Adrenal gland (tissue), 19 donors: ENCODE data around the gene CDYL. TPM values are rescaled to one million over a fixed set of nuclear protein-coding genes. Genes with fewer than 3 reads are reported as not detected.

Source experiments
- DNase-seq, 7 donors: peaks; one replicate each; pipeline ENCODE4 v3.0.0-alpha.2; 2019 to 2020
- H3K27ac ChIP-seq, 5 donors: fragments of 200-600 bp; sonication (generic) in 4 of 5; 1 replicate in 3 of 5; 2 replicates in 2 of 5; pipeline versions ENCODE4 v1.5.1 to v1.8.0; 2016 to 2020; ENCODE audit warnings: mild to moderate bottlenecking in 1 of 5
- H3K27me3 ChIP-seq: fragments of 200-600 bp; 2 replicates; pipeline ENCODE4 v1.8.0; 2021
- H3K36me3 ChIP-seq, 2 donors: fragments of 200-600 bp; replicated peaks in 1 of 2; 1 replicate in 1 of 2; 2 replicates in 1 of 2; pipeline versions ENCODE4 v1.5.1 to v1.8.0; 2018 to 2022
- H3K4me1 ChIP-seq, 2 donors: fragments of 200-600 bp; replicated peaks in 1 of 2; 1 replicate in 1 of 2; 2 replicates in 1 of 2; pipeline versions ENCODE4 v1.5.1 to v1.8.0; 2018 to 2021
- H3K4me3 ChIP-seq, 4 donors: fragments of 200-600 bp; sonication (generic) in 3 of 4; one replicate each; pipeline ENCODE4 v1.5.1; 2016 to 2018
- H3K9me3 ChIP-seq, 3 donors: fragments of 200-600 bp; sonication (generic) in 1 of 3; replicated peaks in 1 of 3; 1 replicate in 2 of 3; 2 replicates in 1 of 3; pipeline versions ENCODE4 v1.5.1 to v1.8.0; 2016 to 2021
- POLR2A ChIP-seq, 2 donors: fragments of 450-650 bp; IDR thresholded peaks; one replicate each; pipeline ENCODE4 v1.6.1; 2017; ENCODE audit warnings: antibody characterized with exemption in 2 of 2, mild to moderate bottlenecking in 2 of 2, moderate library complexity in 1 of 2
- WGBS, 4 donors: extraction: QIAGEN DNeasy Blood & Tissue Kit in 2 of 4; methylation state at CpG; one replicate each; pipeline versions ENCODE4 v1.1.5 to v1.1.7; 2013 to 2017; 5-methylcytosine and 5-hydroxymethylcytosine counted together
- intact Hi-C, 2 donors: fragments of 100-400 bp; cut with DNase I; formaldehyde crosslinking; loops; one replicate each; pipeline versions ENCODE4 v1.14.1 to v1.15.0; 2022 to 2023
- long read RNA-seq, 10 donors: library from polyadenylated mRNA in 3 of 10; unstranded in 2 of 10; stranded (forward) in 1 of 10; transcript quantifications; one replicate each; pipeline ENCODE4 v2.0.0 and lab custom pipeline, GENCODE V29; 2021 to 2026
- polyA plus RNA-seq, 3 donors: library from polyadenylated mRNA; stranded (reverse); fragments of 200-250 nt in 2 of 3; fragments of 350-450 nt in 1 of 3; fragmentation: Illumina TruSeq in 1 of 3; extraction: RNeasy Lipid Tissue Mini Kit (QIAGEN cat#74804) in 1 of 3; gene quantifications; one replicate each; pipeline ENCODE4 v1.2.3, GENCODE V29; 2013 to 2014
- total RNA-seq, 9 donors: library from RNA; depleted of rRNA in 4 of 9; stranded (reverse); fragments of >200 nt in 4 of 9; fragments of 120-200 nt in 1 of 9; fragmentation: NEBNext Ultra II Directional in 1 of 9; extraction: Animal tissue kit (Norgen Biotek cat#: 25700) in 1 of 9; gene quantifications; one replicate each; pipeline versions ENCODE4 v1.1.0 to v1.2.4, GENCODE V29; 2013 to 2023
- TF ChIP-seq, protein P1 (sequence below), 6 experiments: fragments of 450-650 bp in 4 of 6; fragments of 200-600 bp in 2 of 6; sonication (generic) in 1 of 6; IDR thresholded peaks; 1 replicate in 5 of 6; 2 replicates in 1 of 6; pipeline versions ENCODE4 v1.5.1 to v1.8.0; 2016 to 2021; ENCODE audit warnings: antibody characterized with exemption in 6 of 6, mild to moderate bottlenecking in 2 of 6, moderate library complexity in 1 of 6
- donor health status: healthy with polysubstance abuse.
- donor health status: Bipolar disorder and iron deficiency.
- donor health status: DM: yes; HTN: yes; CAD: no.
- donor health status: DM: no; HTN: no; CAD: no.
- donor health status: DM: no; HTN: no; CAD: no.
- donor health status: DM: yes; HTN: yes; CAD: no.

The CDYL gene, protein sequence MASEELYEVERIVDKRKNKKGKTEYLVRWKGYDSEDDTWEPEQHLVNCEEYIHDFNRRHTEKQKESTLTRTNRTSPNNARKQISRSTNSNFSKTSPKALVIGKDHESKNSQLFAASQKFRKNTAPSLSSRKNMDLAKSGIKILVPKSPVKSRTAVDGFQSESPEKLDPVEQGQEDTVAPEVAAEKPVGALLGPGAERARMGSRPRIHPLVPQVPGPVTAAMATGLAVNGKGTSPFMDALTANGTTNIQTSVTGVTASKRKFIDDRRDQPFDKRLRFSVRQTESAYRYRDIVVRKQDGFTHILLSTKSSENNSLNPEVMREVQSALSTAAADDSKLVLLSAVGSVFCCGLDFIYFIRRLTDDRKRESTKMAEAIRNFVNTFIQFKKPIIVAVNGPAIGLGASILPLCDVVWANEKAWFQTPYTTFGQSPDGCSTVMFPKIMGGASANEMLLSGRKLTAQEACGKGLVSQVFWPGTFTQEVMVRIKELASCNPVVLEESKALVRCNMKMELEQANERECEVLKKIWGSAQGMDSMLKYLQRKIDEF
- total RNA-seq (10 to 100 TPM; 19.5 to 47.1 (median 27.0) TPM), polyA plus RNA-seq (10 to 100 TPM in 1 of 3 donors, 1 to 10 TPM in 2; 3.3 to 13.3 (median 6.0) TPM)
- long read RNA-seq, donor 1, partial matches to known transcripts, result 0 of 1 reads
- long read RNA-seq, donor 1, other reads (novel, unspliced or antisense), result 0 of 1 reads
- long read RNA-seq, donor 2, partial matches to known transcripts, result 16 of 19 reads
- long read RNA-seq, donor 2, other reads (novel, unspliced or antisense), result 0 of 19 reads
- long read RNA-seq, donor 3, result 0 reads
- long read RNA-seq, donor 4, partial matches to known transcripts, result 1 of 2 reads
- long read RNA-seq, donor 4, other reads (novel, unspliced or antisense), result 1 of 2 reads
- long read RNA-seq, donor 5, transcript CDYL-203 (7 exons, 2,184 nt), result major isoform, 19 of 25 reads
- long read RNA-seq, donor 5, partial matches to known transcripts, result 2 of 25 reads
- long read RNA-seq, donor 5, other reads (novel, unspliced or antisense), result 3 of 25 reads
- long read RNA-seq, donor 6, partial matches to known transcripts, result 1 of 3 reads
- long read RNA-seq, donor 6, other reads (novel, unspliced or antisense), result 2 of 3 reads
- long read RNA-seq, donor 7, result 0 reads
- long read RNA-seq, donor 8, partial matches to known transcripts, result 20 of 23 reads
- long read RNA-seq, donor 8, other reads (novel, unspliced or antisense), result 0 of 23 reads
- long read RNA-seq, donor 9, partial matches to known transcripts, result 0 of 1 reads
- long read RNA-seq, donor 9, other reads (novel, unspliced or antisense), result 0 of 1 reads
- long read RNA-seq, donor 10, result 0 reads

DNA sequence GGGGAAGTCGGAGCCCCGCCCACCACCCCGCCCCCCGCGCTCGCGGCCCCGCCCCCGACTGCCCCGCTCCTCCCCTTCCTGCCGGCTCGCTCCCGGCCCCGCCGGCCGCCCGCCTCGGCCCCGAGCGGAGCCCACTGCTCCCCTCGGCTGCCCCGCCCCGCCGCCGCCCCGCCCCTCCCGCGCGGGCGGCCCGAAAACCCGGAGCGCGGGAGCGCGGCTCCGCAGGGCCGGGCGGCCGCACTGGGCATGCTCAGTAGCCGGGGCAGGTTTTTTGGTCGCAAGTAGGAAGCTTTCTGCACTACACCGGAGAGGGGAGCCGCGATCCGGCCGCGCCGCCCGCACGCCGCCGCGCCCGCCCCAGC is at the start of gene CDYL:
Gene CDYL, plus strand, starts transcription at position 274 of the 362 bp plus-strand sequence. CDS start 380 bp downstream, outside the sequence.
- Histone ChIP-seq H3K4me3 (peak within 1 kb of the TSS in 2 of 4 donors; percentile 38 to 90), H3K27ac (peak within 1 kb of the TSS in 3 of 5 donors; percentile 65 to 95 (median 66)), H3K36me3 (no peaks in the 10 kb centered on the region), H3K27me3 (no peaks in the 10 kb centered on the region), H3K4me1 (peaks cover 0 to 23% of the 10 kb centered on the region in 2 donors), H3K9me3 (no peaks in the 10 kb centered on the region)
- DNase-seq, result peak; percentile 85 to 90 (median 87)
- 1% methylated on average over 12 to 54 of the region's 55 CpGs; no CpG with 5 or more reads in 1 of the 4 donors for WGBS, 4 donors
- intact Hi-C loops, result loop anchor here in 1 of 2 donors (10.0 kb wide), 1 partner anchor 249 kb away; no protein-coding TSS in a partner anchor
- TF ChIP-seq POLR2A (IDR thresholded peaks at IDR 0.05), result peak; percentile 49 to 58
- TF ChIP-seq, protein P1, sequence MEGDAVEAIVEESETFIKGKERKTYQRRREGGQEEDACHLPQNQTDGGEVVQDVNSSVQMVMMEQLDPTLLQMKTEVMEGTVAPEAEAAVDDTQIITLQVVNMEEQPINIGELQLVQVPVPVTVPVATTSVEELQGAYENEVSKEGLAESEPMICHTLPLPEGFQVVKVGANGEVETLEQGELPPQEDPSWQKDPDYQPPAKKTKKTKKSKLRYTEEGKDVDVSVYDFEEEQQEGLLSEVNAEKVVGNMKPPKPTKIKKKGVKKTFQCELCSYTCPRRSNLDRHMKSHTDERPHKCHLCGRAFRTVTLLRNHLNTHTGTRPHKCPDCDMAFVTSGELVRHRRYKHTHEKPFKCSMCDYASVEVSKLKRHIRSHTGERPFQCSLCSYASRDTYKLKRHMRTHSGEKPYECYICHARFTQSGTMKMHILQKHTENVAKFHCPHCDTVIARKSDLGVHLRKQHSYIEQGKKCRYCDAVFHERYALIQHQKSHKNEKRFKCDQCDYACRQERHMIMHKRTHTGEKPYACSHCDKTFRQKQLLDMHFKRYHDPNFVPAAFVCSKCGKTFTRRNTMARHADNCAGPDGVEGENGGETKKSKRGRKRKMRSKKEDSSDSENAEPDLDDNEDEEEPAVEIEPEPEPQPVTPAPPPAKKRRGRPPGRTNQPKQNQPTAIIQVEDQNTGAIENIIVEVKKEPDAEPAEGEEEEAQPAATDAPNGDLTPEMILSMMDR (IDR thresholded peaks at IDR 0.05), result peak in 1 of 6 experiments; percentile 2

DNA sequence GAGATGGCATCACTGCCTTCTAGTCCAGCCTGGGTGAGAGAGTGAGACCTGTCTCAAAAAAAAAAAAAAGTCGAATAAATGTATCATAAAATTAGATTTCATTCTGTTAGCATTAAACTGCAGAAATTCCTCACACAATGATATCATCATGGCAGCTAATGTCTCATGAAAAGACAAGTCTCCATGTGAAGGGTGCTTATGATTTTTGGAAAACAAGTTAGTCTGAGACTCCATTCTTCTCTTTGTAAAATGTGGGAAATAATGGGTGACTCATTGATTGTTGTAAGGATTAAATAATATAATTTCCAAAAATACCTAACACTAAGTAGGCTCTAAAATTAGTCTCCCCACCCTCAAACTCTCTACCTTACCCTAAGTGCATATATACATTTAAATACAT is 49.6 kb upstream of the CDYL start:
- H3K36me3 ChIP-seq, result no peaks in the 10 kb centered on the region
- H3K27me3 ChIP-seq, result no peaks in the 10 kb centered on the region
- H3K4me1 ChIP-seq, result no peaks in the 10 kb centered on the region
- H3K27ac ChIP-seq, result no peak overlapping the region
- intact Hi-C loops, result no loop called here
- H3K9me3 ChIP-seq, result no peaks in the 10 kb centered on the region
- no peak overlapping the region for H3K4me3 ChIP-seq
- 71 to 80% (median 78%) methylated on average over 1 of the region's 1 CpG for WGBS, 4 donors
- TF ChIP-seq, protein P1 (IDR thresholded peaks at IDR 0.05), result no peak
- no peak for TF ChIP-seq POLR2A (IDR thresholded peaks at IDR 0.05)
- no peak for DNase-seq

DNA sequence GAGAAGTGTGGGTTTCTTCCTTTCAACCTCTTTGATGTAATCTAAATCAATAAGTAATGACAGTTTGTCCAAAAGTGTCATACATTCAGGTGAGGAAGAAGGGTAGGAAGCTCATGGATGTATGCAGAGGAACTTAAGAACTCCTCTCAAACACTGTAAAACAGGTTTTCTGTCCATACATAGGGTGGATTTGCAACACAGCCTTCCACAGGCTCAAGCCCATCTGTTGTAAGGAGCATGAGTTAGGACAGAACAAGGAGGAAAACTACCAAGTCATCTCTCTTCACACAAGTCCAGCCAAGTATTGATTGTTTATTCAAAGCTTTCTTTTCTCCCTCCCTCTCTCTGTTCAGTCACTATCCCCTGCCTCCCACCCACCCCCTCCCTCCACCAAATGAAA is 49.0 kb upstream of the CDYL start:
- no peak overlapping the region for H3K27ac ChIP-seq
- no peaks in the 10 kb centered on the region for H3K27me3 ChIP-seq
- TF ChIP-seq, protein P1 (IDR thresholded peaks at IDR 0.05), result no peak
- TF ChIP-seq POLR2A (IDR thresholded peaks at IDR 0.05), result no peak
- no peaks in the 10 kb centered on the region for H3K4me1 ChIP-seq
- intact Hi-C loops, result no loop called here
- no peaks in the 10 kb centered on the region for H3K36me3 ChIP-seq
- no peak for DNase-seq
- H3K9me3 ChIP-seq, result no peaks in the 10 kb centered on the region
- H3K4me3 ChIP-seq, result no peak overlapping the region
